HG02798 (cell line): ENCODE measurements around the gene DKKL1.
"Not testable (repeated sequence)": the region's sequence is repeated elsewhere in the genome, so short reads cannot be mapped to it uniquely, and the experiment has no call there.

Experiments
- ATAC-seq: cut with Tn5 transposase; IDR thresholded peaks from one replicate; pipeline ENCODE4 v1.9.1; 2021; ENCODE audit warnings: mild to moderate bottlenecking; ENCODE audit not compliant: unreplicated experiment, poor library complexity

The DKKL1 gene

DNA sequence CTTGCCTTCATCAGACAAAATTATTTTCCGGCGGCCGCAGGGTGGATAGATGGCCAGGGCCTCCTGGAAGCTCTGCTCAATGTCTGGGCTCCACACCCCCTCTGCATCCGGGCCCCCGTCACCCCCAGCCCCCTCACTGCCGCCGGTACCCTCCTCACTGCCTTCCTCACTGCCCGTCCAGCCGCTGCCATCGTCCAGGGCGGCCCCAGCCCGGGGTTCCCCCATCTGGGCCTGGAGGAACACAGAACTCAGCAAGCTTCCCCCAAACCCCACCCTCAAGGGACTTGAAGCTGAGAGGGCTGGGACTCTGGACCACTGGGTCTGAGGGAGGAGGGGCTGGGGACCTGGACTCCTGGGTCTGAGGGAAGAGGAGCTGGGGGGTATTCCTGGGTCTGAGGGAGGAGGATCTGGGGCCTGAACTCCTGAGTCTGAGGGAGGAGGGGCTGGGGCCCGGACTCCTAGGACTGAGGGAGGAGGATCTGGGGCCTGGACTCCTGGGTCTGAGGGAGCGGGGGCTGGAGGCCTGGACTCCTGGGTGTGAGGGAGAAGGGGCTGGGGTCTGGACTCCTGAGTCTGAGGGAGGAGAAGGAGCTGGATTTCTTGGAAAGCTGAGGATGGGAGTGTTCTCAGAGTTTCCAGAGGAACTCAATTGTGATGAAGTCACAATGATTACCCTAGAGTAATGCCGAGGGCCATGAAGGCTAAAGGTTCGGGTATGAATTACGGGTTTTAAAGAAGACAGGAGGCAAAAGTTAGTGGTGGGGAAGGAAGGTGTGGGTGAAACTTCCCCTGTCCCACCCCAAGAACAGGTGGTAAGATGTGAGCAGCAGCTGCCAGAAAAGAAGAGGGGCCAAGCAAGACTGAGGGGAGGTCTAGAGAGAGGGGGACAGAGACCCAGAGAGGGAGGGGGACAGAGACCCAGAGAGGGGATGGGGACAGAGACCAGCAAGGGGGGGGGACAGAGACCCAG, 3.5 kb upstream of the DKKL1 start:
- ATAC-seq: no peak

DNA sequence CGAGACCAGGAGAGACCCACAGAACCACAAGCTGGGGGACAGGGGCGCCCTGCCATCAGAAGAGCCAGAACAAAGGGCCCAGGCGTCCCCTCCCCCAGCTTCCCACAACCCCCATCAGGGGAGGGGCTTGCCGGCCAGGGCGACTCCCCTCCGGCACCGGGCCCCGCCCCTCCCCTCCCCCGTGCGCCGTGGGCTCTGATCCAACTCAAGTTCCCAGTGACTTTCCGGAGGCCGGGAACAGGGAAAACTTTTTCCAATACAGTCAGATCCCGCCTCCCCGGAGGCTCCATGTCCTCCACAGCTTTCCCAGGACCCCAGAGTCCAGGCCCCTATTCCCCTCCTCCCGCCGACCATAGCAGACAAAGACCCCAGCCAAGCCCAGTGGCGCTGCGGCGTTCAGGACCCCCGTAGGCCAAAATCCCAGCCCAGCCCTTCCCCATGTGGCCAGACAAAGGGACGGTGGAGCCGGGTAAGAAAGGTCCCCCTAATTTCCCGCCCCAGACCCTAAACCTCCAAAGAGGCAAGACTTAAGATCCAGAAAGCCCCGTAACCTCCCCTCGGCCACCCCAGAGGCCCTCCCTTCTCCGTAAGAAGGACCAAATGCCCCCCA, 2.1 kb upstream of the DKKL1 start:
- ATAC-seq: no peak

DNA sequence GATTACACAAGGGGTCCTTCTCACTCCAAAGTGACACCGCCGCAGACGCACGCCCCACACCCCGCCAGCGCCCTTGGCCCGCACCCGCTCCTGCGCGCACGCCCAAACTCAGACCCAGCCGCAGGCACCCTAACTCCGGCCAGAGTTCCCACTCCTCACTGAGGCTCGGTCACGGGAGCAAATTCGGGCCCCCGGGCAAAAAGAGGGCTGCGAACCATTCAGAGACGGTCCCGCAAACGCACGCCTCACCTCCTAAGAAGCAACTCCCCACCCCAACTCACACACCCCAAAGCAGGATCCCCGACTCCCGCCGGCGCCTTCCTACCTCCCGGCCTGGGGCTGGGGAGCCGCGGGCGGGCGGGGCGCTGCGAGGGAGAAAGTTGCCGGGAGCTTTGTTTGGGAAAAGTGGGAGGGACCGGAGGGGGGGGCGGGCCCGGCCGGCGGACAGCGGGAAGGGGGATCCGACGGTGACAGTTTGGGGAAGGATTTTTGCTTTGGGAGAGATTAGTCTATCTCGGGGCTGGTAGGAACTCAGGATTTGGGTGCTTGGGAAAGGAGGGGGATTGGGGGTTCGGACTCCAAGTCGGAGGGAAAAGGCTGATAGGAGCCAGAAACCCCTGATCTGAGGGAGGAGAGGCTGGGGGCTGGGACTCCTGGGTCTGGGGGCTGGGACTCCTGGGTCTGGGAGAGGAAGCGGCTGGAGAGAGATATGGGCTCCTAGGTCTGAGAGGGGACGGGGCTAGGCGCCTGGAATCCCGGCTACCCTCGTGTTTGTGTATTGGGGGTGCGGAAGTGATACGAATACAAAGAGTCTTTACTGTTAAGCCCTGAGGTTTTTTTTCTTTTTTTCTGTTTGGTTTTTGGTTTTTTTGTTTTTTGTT, 1.4 kb upstream of the DKKL1 start, which contains the start of gene TEAD2:
Gene TEAD2, minus strand, starts transcription at position 369 of the 881 bp plus-strand sequence. CDS start 2,341 bp downstream, outside the sequence.
- ATAC-seq: no peak

DNA sequence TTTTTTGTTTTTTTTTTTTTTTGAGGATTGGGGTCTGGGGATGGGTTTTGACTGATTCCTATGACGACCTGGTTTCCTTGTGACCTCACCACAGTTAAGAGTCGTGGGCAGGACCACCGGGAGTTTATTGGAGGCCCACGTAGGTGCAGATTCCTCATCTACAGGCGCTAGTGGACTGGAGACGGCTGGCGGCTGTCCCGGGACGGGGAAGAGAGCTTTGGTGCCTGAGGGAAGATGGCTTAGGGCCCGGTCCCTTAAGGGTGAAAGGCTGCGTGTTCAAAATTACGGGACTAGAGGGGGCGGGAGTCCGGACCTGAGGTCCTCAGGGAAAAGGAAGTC, 779 bp upstream of the DKKL1 start:
- no peak for ATAC-seq

DNA sequence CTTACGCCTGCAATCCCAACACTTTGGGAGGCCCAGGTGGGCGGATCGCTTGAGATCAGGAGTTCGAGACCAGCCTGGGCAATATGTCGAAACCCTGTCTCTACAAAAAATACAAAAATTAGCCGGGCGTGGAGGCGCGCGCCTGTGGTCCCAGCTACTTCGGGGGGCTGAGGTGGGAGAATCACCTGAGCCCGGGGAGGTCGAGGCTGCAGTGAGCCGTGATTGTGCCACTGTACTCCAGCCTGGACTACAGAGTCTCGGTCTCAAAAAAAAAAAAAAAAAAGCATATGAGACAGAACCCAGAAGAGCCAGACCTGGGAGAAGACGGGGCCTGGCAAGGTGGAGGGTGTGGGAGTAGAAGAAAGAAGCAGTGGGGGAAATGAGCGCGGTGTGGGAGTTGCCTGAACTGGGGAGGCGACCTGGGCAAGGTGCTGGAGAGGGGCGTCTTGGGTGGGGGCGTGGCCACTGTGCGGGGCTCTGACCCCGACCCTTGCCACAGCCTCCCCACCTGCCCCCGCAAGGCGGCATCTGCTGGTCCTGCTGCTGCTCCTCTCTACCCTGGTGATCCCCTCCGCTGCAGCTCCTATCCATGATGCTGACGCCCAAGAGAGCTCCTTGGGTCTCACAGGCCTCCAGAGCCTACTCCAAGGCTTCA, 533 bp downstream of the DKKL1 start:
- no peak for ATAC-seq

DNA sequence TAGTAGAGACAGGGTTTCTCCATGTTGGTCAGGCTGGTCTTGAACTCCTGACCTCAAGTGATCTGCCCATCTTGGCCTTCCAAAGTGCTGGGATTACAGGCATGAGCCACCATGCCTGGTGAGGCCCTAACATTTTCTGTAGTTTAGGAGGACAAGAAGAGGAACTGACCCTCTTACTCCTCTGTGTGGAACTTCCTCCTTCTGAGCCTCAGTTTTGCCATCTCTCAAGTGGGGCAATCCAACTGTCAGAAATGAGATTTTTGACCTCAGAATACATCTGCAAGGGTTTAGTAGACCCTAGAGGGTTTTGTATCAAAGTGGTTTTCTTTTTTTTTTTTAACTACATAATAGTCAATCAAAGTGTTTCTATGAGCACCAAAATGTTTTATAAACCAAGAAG, 2.4 kb downstream of the DKKL1 start:
- no peak for ATAC-seq

DNA sequence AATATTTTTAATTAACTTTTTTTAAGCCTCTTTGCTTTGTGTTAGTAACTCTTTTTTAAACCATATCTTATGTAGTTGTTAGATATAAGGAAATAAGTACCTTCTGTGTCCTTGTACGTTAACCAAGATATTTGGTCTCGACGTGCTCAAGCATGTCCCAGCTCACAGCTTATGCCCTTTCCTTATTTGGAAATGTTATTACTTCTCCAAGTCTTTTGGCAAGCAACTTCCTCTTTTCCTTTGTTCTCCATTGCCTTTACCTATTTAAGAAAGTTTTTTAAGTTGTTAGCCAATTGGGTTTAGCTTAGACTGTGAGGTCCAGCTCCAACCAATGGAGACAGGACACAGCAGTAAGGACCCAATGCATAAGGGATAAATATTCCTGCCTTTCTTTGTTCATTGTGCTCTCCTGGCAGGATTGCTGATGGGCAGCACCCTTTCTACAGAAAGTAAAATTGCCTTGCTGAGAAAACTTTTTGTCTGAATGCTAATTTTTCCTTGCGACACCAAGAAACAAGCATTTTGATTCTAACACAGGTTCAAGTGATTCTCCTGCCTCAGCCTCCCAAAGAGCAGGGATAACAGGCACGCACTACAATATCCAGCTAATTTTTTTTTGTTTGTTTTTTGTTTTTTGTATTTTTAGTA, 5.2 kb downstream of the DKKL1 start:
- no peak for ATAC-seq

DNA sequence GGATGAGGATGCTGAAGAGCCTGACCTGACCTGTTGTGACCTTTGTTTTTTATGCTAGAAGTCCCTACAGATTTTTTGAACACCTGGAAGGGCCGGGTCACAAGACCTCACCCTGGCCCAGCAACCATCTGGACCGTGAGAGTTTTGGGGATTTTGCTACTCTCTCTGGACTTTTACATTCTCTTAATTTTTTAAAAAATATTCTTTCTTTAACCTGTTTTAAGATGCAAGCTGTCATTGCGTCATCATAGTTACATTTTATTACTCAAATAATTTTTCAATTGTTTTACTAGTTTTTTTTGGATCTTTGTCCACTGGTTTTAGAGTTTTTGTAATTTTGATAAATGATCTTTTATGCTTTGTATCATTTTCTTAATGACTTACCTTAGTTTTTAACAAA, 7.5 kb downstream of the DKKL1 start:
- no peak for ATAC-seq

DNA sequence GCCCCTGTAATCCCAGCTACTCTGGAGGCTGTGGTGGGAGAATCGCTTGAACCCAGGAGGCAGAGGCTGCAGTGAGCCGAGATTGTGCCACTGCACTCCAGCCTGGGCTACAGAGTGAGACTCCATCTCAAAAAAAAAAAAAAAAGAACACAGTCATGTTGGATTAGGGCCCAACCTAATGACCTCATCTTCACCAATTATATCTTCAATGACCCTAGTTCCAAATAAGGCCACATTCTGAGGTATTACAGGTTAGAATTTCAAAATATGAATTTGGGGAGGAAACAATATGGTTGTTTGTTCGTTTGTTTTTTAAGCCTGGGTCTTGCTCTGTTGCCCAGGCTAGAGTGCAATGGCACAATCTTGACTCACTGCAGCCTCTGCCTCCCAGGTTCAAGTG, 9.5 kb downstream of the DKKL1 start:
- not testable (repeated sequence) for ATAC-seq

DNA sequence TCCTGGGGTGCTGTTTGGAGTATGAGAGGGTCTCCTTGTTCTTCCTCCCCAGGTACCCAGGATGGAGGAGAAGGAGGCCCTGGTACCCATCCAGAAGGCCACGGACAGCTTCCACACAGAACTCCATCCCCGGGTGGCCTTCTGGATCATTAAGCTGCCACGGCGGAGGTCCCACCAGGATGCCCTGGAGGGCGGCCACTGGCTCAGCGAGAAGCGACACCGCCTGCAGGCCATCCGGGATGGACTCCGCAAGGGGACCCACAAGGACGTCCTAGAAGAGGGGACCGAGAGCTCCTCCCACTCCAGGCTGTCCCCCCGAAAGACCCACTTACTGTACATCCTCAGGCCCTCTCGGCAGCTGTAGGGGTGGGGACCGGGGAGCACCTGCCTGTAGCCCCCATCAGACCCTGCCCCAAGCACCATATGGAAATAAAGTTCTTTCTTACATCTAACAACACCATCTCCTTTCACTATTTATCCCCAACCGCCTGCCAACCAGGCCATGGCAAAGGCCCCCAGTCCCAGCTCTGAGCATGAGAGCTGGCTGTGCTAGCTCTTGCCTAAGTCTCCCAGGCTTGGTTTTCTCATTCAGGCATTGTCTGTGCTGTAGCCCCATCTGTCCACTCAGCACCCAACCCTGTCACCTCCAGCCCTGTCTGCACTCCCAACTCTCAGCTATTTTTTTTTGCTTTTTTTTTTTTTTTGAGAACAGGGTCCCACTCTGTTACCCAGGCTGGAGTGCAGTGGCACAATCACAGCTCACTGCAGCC, 11.2 kb downstream of the DKKL1 start:
- no peak for ATAC-seq

DNA sequence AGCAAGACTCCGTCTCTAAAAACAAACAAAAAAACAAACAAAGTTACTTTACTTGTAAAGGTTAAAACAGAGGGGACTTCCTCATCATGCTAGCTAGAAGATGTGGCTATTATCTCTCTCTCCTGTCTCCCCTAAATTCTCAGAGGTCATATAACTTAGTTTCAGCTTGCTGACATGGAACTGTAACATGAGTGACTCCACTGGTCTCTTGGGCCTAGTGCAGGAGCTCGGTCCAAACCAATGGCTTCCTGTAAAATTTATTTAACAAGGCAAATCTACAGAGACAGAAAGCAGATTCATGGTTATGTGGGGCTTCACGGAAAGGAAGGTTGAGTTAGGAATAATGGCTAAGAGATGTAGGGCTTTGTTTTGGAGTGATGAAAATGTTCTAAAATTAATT, 14.8 kb downstream of the DKKL1 start:
- no peak for ATAC-seq

DNA sequence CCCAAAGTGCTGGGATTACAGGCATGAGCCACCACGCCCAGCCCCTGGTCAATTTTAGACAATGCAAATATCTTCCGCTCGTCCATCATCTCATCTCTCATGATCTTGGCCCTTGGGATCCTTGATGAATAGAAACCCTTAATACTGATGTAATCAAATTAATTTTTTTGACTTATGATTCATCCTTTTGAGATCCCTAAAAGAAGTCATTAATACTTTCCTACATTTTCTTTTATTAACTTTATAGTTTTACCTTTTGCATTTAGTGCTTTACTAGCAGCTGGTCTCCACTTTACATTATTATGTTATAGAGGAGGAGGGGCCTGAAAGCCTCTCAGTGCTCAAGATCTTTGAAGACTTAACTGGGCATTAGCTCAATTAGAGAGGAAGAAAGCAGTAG, 16.7 kb downstream of the DKKL1 start:
- no peak for ATAC-seq

DNA sequence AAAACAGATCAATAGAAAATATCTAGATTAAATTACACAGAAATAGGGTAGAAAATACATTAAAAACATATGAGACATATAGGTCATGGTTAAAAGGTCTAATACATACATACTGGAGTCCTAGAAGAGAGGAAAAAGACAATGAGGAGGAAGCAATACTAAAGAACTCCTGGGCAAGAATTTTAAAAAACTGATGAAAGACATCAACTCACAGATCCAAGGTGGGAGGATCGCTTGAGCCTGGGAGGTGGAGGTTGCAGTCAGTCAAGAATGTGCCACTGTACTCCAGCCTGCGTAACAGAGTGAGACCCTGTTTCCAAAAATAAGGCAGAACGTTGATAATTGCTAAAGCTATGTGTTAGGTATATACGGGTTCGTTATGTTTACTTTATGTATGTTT, 19.0 kb downstream of the DKKL1 start:
- ATAC-seq: no peak

DNA sequence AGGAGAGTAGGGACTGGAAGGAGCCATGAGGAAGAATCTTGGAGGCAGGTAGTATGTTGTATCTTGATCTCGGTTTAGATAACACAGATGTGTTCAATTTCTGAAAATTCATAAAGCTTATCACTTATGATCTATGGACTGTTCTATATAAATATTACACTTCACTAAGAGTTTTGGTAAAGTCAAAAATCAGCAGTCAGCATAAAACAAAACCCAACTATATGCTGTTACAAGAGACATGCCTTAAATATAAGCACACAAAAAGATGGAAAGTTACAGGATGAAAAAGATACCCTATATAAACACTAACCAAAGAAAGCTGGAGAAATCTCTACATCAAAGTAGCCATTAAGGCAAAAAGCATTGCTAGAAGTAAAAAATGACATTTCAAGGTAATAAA, 19.9 kb downstream of the DKKL1 start:
- ATAC-seq: no peak

DNA sequence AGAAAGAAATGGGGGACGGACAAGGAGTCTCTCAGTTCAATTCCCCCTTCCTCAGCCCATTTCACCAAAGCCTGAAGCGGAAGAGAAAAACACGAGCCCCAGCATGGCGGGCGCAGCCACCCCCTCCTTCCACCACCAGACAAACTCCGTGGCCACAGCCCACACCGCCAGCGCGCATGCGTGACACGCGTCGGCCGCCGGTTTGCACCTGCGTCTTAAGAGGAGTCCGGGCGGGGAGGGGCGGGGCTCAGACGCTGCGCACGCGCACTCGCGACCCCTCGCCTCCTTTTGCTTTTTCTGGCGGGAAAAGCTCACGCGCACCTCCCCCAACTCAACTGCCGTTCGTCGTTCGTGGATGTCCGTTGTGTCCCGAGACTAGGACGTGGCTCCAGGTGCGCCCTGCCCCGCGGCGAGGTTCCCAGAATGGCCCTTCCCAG, 24.3 kb downstream of the DKKL1 start, which contains the start of gene KASH5:
Gene KASH5, plus strand, starts transcription at position 314 of the 437 bp plus-strand sequence. CDS start 2,635 bp downstream, outside the sequence.
- ATAC-seq: peak; percentile 81

DNA sequence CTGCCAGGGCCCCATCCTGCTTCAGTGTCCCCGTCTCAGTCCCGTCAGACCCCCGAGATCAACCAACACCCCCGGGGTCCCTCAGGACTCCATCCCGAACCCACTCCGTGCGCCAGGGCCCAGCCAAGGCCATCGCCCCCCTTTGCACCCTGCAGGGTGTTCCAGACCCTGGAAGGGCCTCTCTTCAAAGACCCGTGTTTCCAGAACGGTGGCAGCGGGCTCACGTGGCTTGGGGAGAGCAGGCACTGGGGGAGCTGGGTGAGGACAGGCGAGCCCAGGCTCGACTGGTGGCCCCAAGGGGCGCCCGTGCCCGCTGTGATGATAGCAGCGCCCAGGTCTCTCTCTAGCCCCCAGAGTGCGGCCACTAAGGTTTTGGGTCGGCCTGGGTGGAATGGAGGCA, 25.7 kb downstream of the DKKL1 start:
- ATAC-seq: no peak

DNA sequence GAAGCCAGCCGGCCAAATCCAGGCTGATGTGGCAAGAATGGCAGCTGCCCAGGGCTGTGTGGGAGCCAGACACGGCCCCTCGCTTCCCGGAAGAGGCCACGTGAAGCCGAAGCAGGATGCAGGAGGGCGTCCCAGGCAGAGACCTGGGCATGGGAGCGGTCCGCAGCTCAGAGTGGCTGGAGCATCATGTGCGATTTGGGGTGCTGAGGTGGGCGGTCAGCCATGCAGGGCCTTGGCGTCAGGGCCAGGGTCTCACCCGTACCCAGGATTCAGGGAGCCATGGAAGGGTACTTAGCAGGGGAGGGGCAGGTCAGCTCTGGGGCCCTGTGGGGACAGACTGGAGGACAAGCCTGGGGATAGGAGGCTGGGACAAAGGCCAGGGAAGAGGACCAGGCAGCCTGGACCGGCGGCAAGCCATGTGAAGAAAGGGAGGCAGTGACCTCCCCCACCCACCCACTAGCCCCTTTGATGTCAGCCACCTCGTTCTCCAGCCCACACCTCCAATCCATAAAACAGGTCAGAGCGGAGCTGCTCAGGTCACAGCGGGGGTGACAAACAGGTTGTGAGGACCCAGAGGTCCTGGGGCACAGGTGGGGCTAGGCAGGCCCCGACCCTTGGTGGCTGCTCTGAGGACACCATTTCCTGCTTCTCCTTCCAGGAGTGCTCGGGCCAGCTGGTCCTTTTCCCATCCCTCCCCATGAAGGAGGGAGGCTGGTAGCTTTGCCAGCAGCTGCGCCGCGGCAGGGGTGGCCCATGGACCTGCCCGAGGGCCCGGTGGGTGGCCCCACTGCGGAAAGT, 26.7 kb downstream of the DKKL1 start:
- no peak for ATAC-seq

DNA sequence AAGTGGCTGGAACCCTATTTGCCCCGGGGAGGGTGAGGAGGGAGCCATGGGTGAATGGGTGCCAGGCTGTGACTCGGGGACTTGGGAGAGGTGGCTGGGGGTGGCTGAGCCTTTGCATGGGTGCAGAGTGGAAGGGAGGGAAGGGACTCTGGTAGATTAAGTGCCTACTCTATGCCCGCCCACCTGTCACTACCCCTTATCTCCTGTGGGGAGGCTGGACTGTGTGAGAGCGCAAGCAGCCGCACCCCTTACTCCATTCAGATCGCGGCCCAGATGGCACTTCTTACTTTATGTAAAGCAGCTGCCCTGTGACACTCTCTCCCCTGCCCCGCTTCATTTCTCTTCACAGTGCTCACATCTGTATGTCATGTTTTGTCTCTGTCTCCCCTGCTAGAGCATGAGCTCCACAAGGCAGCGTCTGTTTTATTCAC, 27.3 kb downstream of the DKKL1 start:
- no peak for ATAC-seq
